Adrenal gland (tissue), 12 donors: ENCODE data around the gene SIRT1. TPM values are rescaled to one million over a fixed set of nuclear protein-coding genes. Genes with fewer than 3 reads are reported as not detected.
A peak's percentile ranks its signal among the peaks of the same experiment; 100 is the strongest.

Source experiments
- DNase-seq, 7 donors: peaks; one replicate each; pipeline ENCODE4 v3.0.0-alpha.2; 2019 to 2020
- H3K27ac ChIP-seq, 5 donors: fragments of 200-600 bp; sonication (generic) in 4 of 5; 1 replicate in 3 of 5; 2 replicates in 2 of 5; pipeline versions ENCODE4 v1.5.1 to v1.8.0; 2016 to 2020; ENCODE audit warnings: mild to moderate bottlenecking in 1 of 5
- H3K27me3 ChIP-seq: fragments of 200-600 bp; 2 replicates; pipeline ENCODE4 v1.8.0; 2021
- H3K36me3 ChIP-seq, 2 donors: fragments of 200-600 bp; replicated peaks in 1 of 2; 1 replicate in 1 of 2; 2 replicates in 1 of 2; pipeline versions ENCODE4 v1.5.1 to v1.8.0; 2018 to 2022
- H3K4me1 ChIP-seq, 2 donors: fragments of 200-600 bp; replicated peaks in 1 of 2; 1 replicate in 1 of 2; 2 replicates in 1 of 2; pipeline versions ENCODE4 v1.5.1 to v1.8.0; 2018 to 2021
- H3K4me3 ChIP-seq, 4 donors: fragments of 200-600 bp; sonication (generic) in 3 of 4; one replicate each; pipeline ENCODE4 v1.5.1; 2016 to 2018
- H3K9me3 ChIP-seq, 3 donors: fragments of 200-600 bp; sonication (generic) in 1 of 3; replicated peaks in 1 of 3; 1 replicate in 2 of 3; 2 replicates in 1 of 3; pipeline versions ENCODE4 v1.5.1 to v1.8.0; 2016 to 2021
- CTCF ChIP-seq, 6 experiments: fragments of 450-650 bp in 4 of 6; fragments of 200-600 bp in 2 of 6; sonication (generic) in 1 of 6; IDR thresholded peaks; 1 replicate in 5 of 6; 2 replicates in 1 of 6; pipeline versions ENCODE4 v1.5.1 to v1.8.0; 2016 to 2021; ENCODE audit warnings: antibody characterized with exemption in 6 of 6, mild to moderate bottlenecking in 2 of 6, moderate library complexity in 1 of 6
- POLR2A ChIP-seq, 2 donors: fragments of 450-650 bp; IDR thresholded peaks; one replicate each; pipeline ENCODE4 v1.6.1; 2017; ENCODE audit warnings: antibody characterized with exemption in 2 of 2, mild to moderate bottlenecking in 2 of 2, moderate library complexity in 1 of 2
- WGBS, 4 donors: extraction: QIAGEN DNeasy Blood & Tissue Kit in 2 of 4; methylation state at CpG; one replicate each; pipeline versions ENCODE4 v1.1.5 to v1.1.7; 2013 to 2017; 5-methylcytosine and 5-hydroxymethylcytosine counted together
- intact Hi-C, 2 donors: fragments of 100-400 bp; cut with DNase I; formaldehyde crosslinking; loops; one replicate each; pipeline versions ENCODE4 v1.14.1 to v1.15.0; 2022 to 2023
- polyA plus RNA-seq, 3 donors: library from polyadenylated mRNA; stranded (reverse); fragments of 200-250 nt in 2 of 3; fragments of 350-450 nt in 1 of 3; fragmentation: Illumina TruSeq in 1 of 3; extraction: RNeasy Lipid Tissue Mini Kit (QIAGEN cat#74804) in 1 of 3; gene quantifications; one replicate each; pipeline ENCODE4 v1.2.3, GENCODE V29; 2013 to 2014
- total RNA-seq, 9 donors: library from RNA; depleted of rRNA in 4 of 9; stranded (reverse); fragments of >200 nt in 4 of 9; fragments of 120-200 nt in 1 of 9; fragmentation: NEBNext Ultra II Directional in 1 of 9; extraction: Animal tissue kit (Norgen Biotek cat#: 25700) in 1 of 9; gene quantifications; one replicate each; pipeline versions ENCODE4 v1.1.0 to v1.2.4, GENCODE V29; 2013 to 2023
- donor health status: healthy with polysubstance abuse.
- donor health status: Bipolar disorder and iron deficiency.
- donor health status: DM: yes; HTN: yes; CAD: no.
- donor health status: DM: no; HTN: no; CAD: no.
- donor health status: DM: no; HTN: no; CAD: no.
- donor health status: DM: yes; HTN: yes; CAD: no.

The SIRT1 gene
- total and polyA plus RNA-seq, 12 donors: 14.8 to 51.8 (median 26.2) TPM

- H3K4me3 ChIP-seq: no peak overlapping the region
- H3K27ac ChIP-seq: no peak overlapping the region
- TF ChIP-seq CTCF (IDR thresholded peaks at IDR 0.05) (no peak), POLR2A (IDR thresholded peaks at IDR 0.05) (no peak)
- DNase-seq: no peak
- no peaks in the 10 kb centered on the region for H3K9me3 ChIP-seq
- WGBS, 4 donors: 73 to 83% (median 78%) methylated on average over 1 of the region's 1 CpG
- intact Hi-C loops: no loop called here
- no peaks in the 10 kb centered on the region for H3K27me3 ChIP-seq
- no peaks in the 10 kb centered on the region for H3K4me1 ChIP-seq
- H3K36me3 ChIP-seq: peaks cover 0 to 56% of the 10 kb centered on the region in 2 donors
These were observed 33.2 kb downstream of the SIRT1 start for GRCh38 chr10:67917679-67918078.

- WGBS, 4 donors: 94 to 100% (median 96%) methylated on average over 1 of the region's 1 CpG
- H3K4me3 ChIP-seq: no peak overlapping the region
- no peaks in the 10 kb centered on the region for H3K27me3 ChIP-seq
- TF ChIP-seq CTCF (IDR thresholded peaks at IDR 0.05): no peak
- no peak for TF ChIP-seq POLR2A (IDR thresholded peaks at IDR 0.05)
- intact Hi-C loops: no loop called here
- H3K9me3 ChIP-seq: no peaks in the 10 kb centered on the region
- DNase-seq: no peak
- H3K36me3 ChIP-seq: peaks cover 0 to 32% of the 10 kb centered on the region in 2 donors
- H3K4me1 ChIP-seq: no peaks in the 10 kb centered on the region
- no peak overlapping the region for H3K27ac ChIP-seq
These were observed 36.6 kb downstream of the SIRT1 start for GRCh38 chr10:67921065-67921464.

- no peak for TF ChIP-seq CTCF (IDR thresholded peaks at IDR 0.05)
- no peak for TF ChIP-seq POLR2A (IDR thresholded peaks at IDR 0.05)
- H3K9me3 ChIP-seq: no peaks in the 10 kb centered on the region
- H3K4me3 ChIP-seq: no peak overlapping the region
- peaks cover 0 to 15% of the 10 kb centered on the region in 2 donors for H3K36me3 ChIP-seq
- H3K4me1 ChIP-seq: no peaks in the 10 kb centered on the region
- H3K27me3 ChIP-seq: no peaks in the 10 kb centered on the region
- 69 to 82% (median 76%) methylated on average over 5 of the region's 5 CpGs for WGBS, 4 donors
- H3K27ac ChIP-seq: no peak overlapping the region
- peak in 2 of 7 donors; percentile 18 to 21 for DNase-seq
- intact Hi-C loops: no loop called here
These were observed 39.1 kb downstream of the SIRT1 start for GRCh38 chr10:67923551-67923950.

- no peaks in the 10 kb centered on the region for H3K27me3 ChIP-seq
- H3K9me3 ChIP-seq: no peaks in the 10 kb centered on the region
- H3K36me3 ChIP-seq: peaks cover 0 to 9% of the 10 kb centered on the region in 2 donors
- 90 to 99% (median 96%) methylated on average over 3 of the region's 3 CpGs for WGBS, 4 donors
- TF ChIP-seq CTCF (IDR thresholded peaks at IDR 0.05) (no peak), POLR2A (IDR thresholded peaks at IDR 0.05) (no peak)
- H3K27ac ChIP-seq: no peak overlapping the region
- no peak for DNase-seq
- H3K4me1 ChIP-seq: no peaks in the 10 kb centered on the region
- H3K4me3 ChIP-seq: no peak overlapping the region
- intact Hi-C loops: no loop called here
These were observed 39.7 kb downstream of the SIRT1 start for GRCh38 chr10:67924136-67924535.
